LNCaP clone FGC (cell line): ENCODE data around the gene FDCSP.

ENCODE experiments used
- DNase-seq: peaks from one replicate; pipeline ENCODE4 v3.0.0-alpha.2; 2011; ENCODE audit warnings: low read depth
- H3K4me3 ChIP-seq: 2 replicates; pipeline ENCODE4 v1.5.1; 2011; ENCODE audit warnings: mild to moderate bottlenecking, low read depth, low read length, control low read depth
- CTCF ChIP-seq: IDR thresholded peaks from 2 replicates; pipeline ENCODE4 v1.5.1; 2012; ENCODE audit warnings: mild to moderate bottlenecking; ENCODE audit not compliant: control insufficient read depth, insufficient read depth; ENCODE audit errors: extremely low read depth

Gene FDCSP

GRCh38 chr4:70225824-70226223, at the start of gene FDCSP:
TSS of gene FDCSP (plus strand) at chr4:70226124. CDS start at chr4:70231195, 5,071 bp downstream.
- no peak within 1 kb of the TSS for H3K4me3 ChIP-seq
- no peak for TF ChIP-seq CTCF
- DNase-seq, result no peak

- DNase-seq, result no peak
- no peak overlapping the region for H3K4me3 ChIP-seq
- no peak for TF ChIP-seq CTCF
Observed at GRCh38 chr4:70177090-70177489, 48.8 kb upstream of the FDCSP start.

- TF ChIP-seq CTCF, result no peak
- no peak for DNase-seq
- no peak overlapping the region for H3K4me3 ChIP-seq
Observed at GRCh38 chr4:70178075-70178660, 47.8 kb upstream of the FDCSP start.

- H3K4me3 ChIP-seq, result no peak overlapping the region
- no peak for DNase-seq
- no peak for TF ChIP-seq CTCF
Observed at GRCh38 chr4:70179811-70180210, 46.1 kb upstream of the FDCSP start.

GRCh38 chr4:70181864-70182263, 44.1 kb upstream of the FDCSP start:
- DNase-seq, result no peak
- H3K4me3 ChIP-seq, result no peak overlapping the region
- no peak for TF ChIP-seq CTCF

- no peak for TF ChIP-seq CTCF
- H3K4me3 ChIP-seq, result no peak overlapping the region
- DNase-seq, result no peak
Observed at GRCh38 chr4:70182517-70183167, 43.3 kb upstream of the FDCSP start.
